Panc1 (cell line): Measurements from ENCODE around the gene TGM3. TPM values are rescaled to one million over a fixed set of nuclear protein-coding genes. Genes with fewer than 3 reads are reported as not detected.

Experiments
- ATAC-seq: fragments of 200-7000 bp; cut with Tn5 transposase; 2 replicates; pipeline ENCODE4 v1.9.1; 2020; ENCODE audit warnings: mild to moderate bottlenecking, moderate library complexity
- BruUV-seq: library from RNA; stranded (reverse); fragments of 400-500 nt; replicated peaks from 2 replicates; lab custom pipeline; 2021; lab: Mats Ljungman, UMichigan
- CTCF ChIA-PET: fragments of 300-600 bp; sonication (Branson Sonifier 250); formaldehyde crosslinking; loops from one replicate; lab custom pipeline; 2022; ENCODE audit warnings: antibody characterized with exemption; lab: Charles Lee
- POLR2A ChIA-PET: fragments of 300-600 bp; sonication (Branson Sonifier 250); formaldehyde crosslinking; loops from one replicate; lab custom pipeline; 2022; ENCODE audit warnings: antibody characterized with exemption; lab: Charles Lee
- DNase-seq: peaks from one replicate; pipeline ENCODE4 v3.0.0-alpha.2; 2010; ENCODE audit warnings: low read depth, low spot score
- H3K27ac ChIP-seq: 2 replicates; pipeline ENCODE4 v1.5.1; 2011; ENCODE audit warnings: mild to moderate bottlenecking, low read length, inconsistent platforms
- H3K27me3 ChIP-seq: fragments of 200-500 bp; sonication (Bioruptor generic); 2 replicates; pipeline ENCODE4 v1.6.0; 2014; ENCODE audit warnings: low read length, inconsistent platforms; ENCODE audit not compliant: control insufficient read depth, insufficient read depth
- H3K36me3 ChIP-seq: fragments of 200-500 bp; sonication (Bioruptor generic); 2 replicates; pipeline ENCODE4 v1.5.1; 2014; ENCODE audit warnings: inconsistent platforms, mild to moderate bottlenecking, low read length, moderate library complexity; ENCODE audit not compliant: control insufficient read depth, insufficient read depth
- H3K4me1 ChIP-seq: 2 replicates; pipeline ENCODE4 v1.5.1; 2011; ENCODE audit warnings: inconsistent platforms, mild to moderate bottlenecking, low read length, moderate library complexity; ENCODE audit not compliant: control insufficient read depth, insufficient read depth
- H3K4me3 ChIP-seq, 2 experiments: 2 replicates each; pipeline ENCODE4 v1.5.1; 2011 to 2012; ENCODE audit warnings: low read depth in 2 of 2, low read length in 2 of 2, mild to moderate bottlenecking in 2 of 2, inconsistent platforms in 1 of 2, moderate library complexity in 1 of 2
- H3K9me3 ChIP-seq: fragments of 200-500 bp; sonication (Bioruptor generic); 2 replicates; pipeline ENCODE4 v1.5.1; 2014; ENCODE audit warnings: low read depth, mild to moderate bottlenecking, inconsistent platforms, low read length, moderate library complexity; ENCODE audit not compliant: control insufficient read depth, insufficient read depth
- POLR2AphosphoS5 ChIP-seq: IDR thresholded peaks from 2 replicates; pipeline ENCODE4 v1.6.1; 2012; ENCODE audit warnings: mild to moderate bottlenecking, low read depth, low read length, moderate library complexity
- SIN3A ChIP-seq: IDR thresholded peaks from 2 replicates; pipeline ENCODE4 v1.6.1; 2012; ENCODE audit warnings: low read depth, mild to moderate bottlenecking, low read length, moderate library complexity, borderline replicate concordance; ENCODE audit not compliant: insufficient read depth
- TCF7L2 ChIP-seq: IDR thresholded peaks from 2 replicates; pipeline ENCODE4 v1.6.1; 2011; ENCODE audit warnings: mild to moderate bottlenecking, low read depth, low read length, inconsistent platforms
- in situ Hi-C: cut with HindIII; loops from 2 replicates; pipeline ENCODE4 v1.10.0; 2016; ENCODE audit warnings: low sequenced_read_pairs, low pct_unique_long_range_greater_than_20kb
- intact Hi-C: fragments of 100-400 bp; cut with micrococcal nuclease; formaldehyde crosslinking; loops from one replicate; pipeline ENCODE4 v1.10.0; 2022; ENCODE audit not compliant: unreplicated experiment
- total RNA-seq: library from RNA; stranded (reverse); gene quantifications from one replicate; pipeline ENCODE4 v1.2.1, GENCODE V29; 2021; ENCODE audit not compliant: unreplicated experiment
- TF ChIP-seq, protein P1 (sequence below): fragments of 450-650 bp; IDR thresholded peaks from 2 replicates; pipeline ENCODE4 v1.5.1; 2017; ENCODE audit warnings: mild to moderate bottlenecking
- TF ChIP-seq, protein P2 (sequence below), 2 experiments: IDR thresholded peaks; 2 replicates each; pipeline ENCODE4 v1.6.1; 2011 to 2012; ENCODE audit warnings: low read depth in 2 of 2, control low read depth in 1 of 2, low read length in 1 of 2, mild to moderate bottlenecking in 1 of 2, moderate library complexity in 1 of 2; ENCODE audit not compliant: insufficient read depth in 1 of 2

The TGM3 gene
- total RNA-seq, 1 experiment from 2014 or later: not detected

DNA sequence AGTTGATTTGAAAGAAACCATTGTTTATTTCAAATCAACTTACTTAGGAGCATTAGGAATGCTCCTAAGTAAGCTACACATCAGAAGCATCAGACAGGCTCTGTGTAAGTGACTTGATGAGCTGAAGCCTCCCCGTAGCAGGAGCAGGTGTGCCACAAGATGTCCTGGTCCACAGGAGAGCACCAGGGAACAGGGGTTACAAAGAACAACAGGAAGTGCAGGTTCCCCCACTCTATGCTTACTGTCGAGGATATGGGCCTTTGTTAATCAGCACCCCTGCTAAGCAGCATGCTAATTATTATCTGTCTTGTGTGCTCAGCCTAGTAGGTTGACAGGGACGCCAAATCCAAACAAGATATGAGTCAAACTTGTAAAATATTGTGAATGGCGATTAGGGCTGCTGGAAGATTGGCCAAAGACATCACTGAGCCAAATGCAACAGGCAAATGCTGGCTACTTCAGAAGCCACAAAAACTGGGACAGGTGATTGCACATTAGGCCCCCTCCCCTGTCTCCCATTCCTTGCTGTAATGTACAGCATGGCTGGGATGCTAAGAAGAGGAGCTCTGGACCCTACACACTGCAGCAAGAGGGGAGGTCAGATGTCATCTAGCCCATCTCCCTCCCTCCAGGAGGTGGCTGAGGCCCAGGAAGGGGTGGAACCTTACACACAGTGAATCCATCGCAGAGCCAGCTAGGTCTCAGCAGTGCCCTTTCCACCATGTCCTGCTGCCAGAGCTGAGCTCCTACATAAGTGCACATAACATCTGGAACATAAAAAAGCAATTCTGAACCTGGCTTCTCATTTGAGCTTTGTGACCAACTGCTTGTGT, 939 bp downstream of the TGM3 start:
- Histone ChIP-seq H3K36me3 (no peaks in the 10 kb centered on the region), H3K27ac (no peak overlapping the region), H3K4me3 (no peak overlapping the region), H3K27me3 (peaks cover 2% of the 10 kb centered on the region; the same call in 1 of the 2 replicates), H3K4me1 (no peaks in the 10 kb centered on the region), H3K9me3 (no peaks in the 10 kb centered on the region)
- in situ Hi-C loops (no loop called here), intact Hi-C loops (no loop called here)
- no TSS peak for BruUV-seq
- DNase-seq (no peak), ATAC-seq (no peak)
- ChIA-PET POLR2A (no interaction called here), CTCF (interaction anchor here (0.6 kb wide), 2 partner anchors 397 to 1718 kb away, joined by 3 read pairs; no protein-coding TSS in a partner anchor)
- TF ChIP-seq, protein P1, sequence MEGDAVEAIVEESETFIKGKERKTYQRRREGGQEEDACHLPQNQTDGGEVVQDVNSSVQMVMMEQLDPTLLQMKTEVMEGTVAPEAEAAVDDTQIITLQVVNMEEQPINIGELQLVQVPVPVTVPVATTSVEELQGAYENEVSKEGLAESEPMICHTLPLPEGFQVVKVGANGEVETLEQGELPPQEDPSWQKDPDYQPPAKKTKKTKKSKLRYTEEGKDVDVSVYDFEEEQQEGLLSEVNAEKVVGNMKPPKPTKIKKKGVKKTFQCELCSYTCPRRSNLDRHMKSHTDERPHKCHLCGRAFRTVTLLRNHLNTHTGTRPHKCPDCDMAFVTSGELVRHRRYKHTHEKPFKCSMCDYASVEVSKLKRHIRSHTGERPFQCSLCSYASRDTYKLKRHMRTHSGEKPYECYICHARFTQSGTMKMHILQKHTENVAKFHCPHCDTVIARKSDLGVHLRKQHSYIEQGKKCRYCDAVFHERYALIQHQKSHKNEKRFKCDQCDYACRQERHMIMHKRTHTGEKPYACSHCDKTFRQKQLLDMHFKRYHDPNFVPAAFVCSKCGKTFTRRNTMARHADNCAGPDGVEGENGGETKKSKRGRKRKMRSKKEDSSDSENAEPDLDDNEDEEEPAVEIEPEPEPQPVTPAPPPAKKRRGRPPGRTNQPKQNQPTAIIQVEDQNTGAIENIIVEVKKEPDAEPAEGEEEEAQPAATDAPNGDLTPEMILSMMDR: no peak
- no peak for TF ChIP-seq POLR2AphosphoS5
- no peak for TF ChIP-seq SIN3A
- TF ChIP-seq, protein P2, sequence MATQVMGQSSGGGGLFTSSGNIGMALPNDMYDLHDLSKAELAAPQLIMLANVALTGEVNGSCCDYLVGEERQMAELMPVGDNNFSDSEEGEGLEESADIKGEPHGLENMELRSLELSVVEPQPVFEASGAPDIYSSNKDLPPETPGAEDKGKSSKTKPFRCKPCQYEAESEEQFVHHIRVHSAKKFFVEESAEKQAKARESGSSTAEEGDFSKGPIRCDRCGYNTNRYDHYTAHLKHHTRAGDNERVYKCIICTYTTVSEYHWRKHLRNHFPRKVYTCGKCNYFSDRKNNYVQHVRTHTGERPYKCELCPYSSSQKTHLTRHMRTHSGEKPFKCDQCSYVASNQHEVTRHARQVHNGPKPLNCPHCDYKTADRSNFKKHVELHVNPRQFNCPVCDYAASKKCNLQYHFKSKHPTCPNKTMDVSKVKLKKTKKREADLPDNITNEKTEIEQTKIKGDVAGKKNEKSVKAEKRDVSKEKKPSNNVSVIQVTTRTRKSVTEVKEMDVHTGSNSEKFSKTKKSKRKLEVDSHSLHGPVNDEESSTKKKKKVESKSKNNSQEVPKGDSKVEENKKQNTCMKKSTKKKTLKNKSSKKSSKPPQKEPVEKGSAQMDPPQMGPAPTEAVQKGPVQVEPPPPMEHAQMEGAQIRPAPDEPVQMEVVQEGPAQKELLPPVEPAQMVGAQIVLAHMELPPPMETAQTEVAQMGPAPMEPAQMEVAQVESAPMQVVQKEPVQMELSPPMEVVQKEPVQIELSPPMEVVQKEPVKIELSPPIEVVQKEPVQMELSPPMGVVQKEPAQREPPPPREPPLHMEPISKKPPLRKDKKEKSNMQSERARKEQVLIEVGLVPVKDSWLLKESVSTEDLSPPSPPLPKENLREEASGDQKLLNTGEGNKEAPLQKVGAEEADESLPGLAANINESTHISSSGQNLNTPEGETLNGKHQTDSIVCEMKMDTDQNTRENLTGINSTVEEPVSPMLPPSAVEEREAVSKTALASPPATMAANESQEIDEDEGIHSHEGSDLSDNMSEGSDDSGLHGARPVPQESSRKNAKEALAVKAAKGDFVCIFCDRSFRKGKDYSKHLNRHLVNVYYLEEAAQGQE (IDR thresholded peaks at IDR 0.05; ENCODE audit: insufficient read depth in 1 of 2, low read depth in 2 of 2, low read length in 1 of 2): no peak
- TF ChIP-seq TCF7L2: no peak

DNA sequence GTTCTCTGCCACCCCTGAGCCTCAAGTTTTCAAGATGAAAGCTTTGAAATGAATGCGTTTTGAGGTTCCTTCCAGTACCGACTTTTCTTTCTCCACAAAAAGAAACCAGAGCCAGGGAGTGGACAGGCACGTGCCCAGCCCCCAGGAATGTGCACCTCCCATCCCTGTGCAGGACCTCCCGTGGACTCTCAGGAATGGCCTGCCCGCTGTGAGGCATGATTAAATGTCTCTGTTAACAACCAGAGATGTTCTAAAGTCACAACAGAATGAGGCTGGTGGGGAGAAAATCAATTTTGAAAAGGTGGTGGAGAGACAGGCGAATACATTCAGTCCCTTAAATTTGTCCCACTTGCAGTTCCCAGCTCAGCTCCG, 1.5 kb downstream of the TGM3 start:
- TF ChIP-seq, protein P1: no peak
- no peak for TF ChIP-seq POLR2AphosphoS5
- no peak for TF ChIP-seq SIN3A
- no peak for TF ChIP-seq TCF7L2
- TF ChIP-seq, protein P2 (IDR thresholded peaks at IDR 0.05; ENCODE audit: insufficient read depth in 1 of 2, low read depth in 2 of 2, low read length in 1 of 2): no peak

More for the DNA sequence above, 1.5 kb downstream of the TGM3 start:
- in situ Hi-C loops (no loop called here), intact Hi-C loops (no loop called here)
- Histone ChIP-seq H3K27me3 (peaks cover 2% of the 10 kb centered on the region; the same call in 1 of the 2 replicates), H3K36me3 (no peaks in the 10 kb centered on the region), H3K27ac (no peak overlapping the region), H3K4me3 (no peak overlapping the region), H3K9me3 (no peaks in the 10 kb centered on the region), H3K4me1 (no peaks in the 10 kb centered on the region)
- no TSS peak for BruUV-seq
- no peak for ATAC-seq
- no peak for DNase-seq
- CTCF ChIA-PET: interaction anchor here (0.6 kb wide), 1 partner anchor 398 kb away, joined by 3 read pairs; no protein-coding TSS in a partner anchor
- POLR2A ChIA-PET: no interaction called here
